ENCODE measurements around the gene OXSR1. TPM values are rescaled to one million over a fixed set of nuclear protein-coding genes. Genes with fewer than 3 reads are reported as not detected.

OXSR1 gene
- total and polyA plus RNA-seq, 2 of the 13 experiments (the other 11 are each of a cell fraction or from before 2014, with no cell fraction given) = 27.4 to 32.6 TPM

DNA sequence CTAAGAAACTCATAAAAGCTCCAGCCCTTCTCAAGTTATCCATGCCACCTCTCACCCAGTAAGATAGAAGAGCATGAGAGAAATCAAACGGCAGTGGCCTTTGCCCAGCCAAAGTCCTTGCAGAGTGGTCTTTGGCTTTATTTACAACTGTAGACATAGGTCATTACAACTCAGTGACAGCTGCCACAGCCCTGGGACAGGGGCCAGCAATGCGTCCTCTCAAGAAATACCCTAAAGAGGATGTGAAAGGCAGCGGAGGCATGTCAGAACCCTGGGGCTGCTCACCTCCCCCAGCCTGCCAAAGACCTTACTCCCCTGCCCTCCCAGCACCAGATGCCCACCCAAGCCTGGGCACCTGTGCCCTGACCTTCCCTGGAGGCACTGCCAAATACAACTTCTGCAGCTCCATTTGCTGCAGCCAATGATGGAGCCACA is 34.7 kb upstream of the OXSR1 start (continued):
- TF ChIP-seq MAX (IDR thresholded peaks at IDR 0.05) (no peak), MLXIP (CRISPR knock-in tag; IDR thresholded peaks at IDR 0.05; ENCODE audit: borderline replicate concordance) (no peak), SALL1 (CRISPR knock-in tag; IDR thresholded peaks at IDR 0.05) (peak; percentile 89), CHD4 (IDR thresholded peaks at IDR 0.05; ENCODE audit: borderline replicate concordance, low read length) (no peak), ELF1 (CRISPR knock-in tag; IDR thresholded peaks at IDR 0.05) (no peak), ZNF513 (CRISPR knock-in tag; conservative IDR thresholded peaks at IDR 0.05) (no peak), ZBTB34 (CRISPR knock-in tag; IDR thresholded peaks at IDR 0.05) (no peak), GTF2F1 (IDR thresholded peaks at IDR 0.05; ENCODE audit: low read length) (no peak), SOX5 (CRISPR knock-in tag; IDR thresholded peaks at IDR 0.05; ENCODE audit: borderline replicate concordance) (peak; percentile 35; the same call in 1 of the 2 replicates), NFRKB (IDR thresholded peaks at IDR 0.05) (no peak), RXRB (CRISPR knock-in tag; IDR thresholded peaks at IDR 0.05; ENCODE audit: borderline replicate concordance) (peak; percentile 98), THAP8 (CRISPR knock-in tag; IDR thresholded peaks at IDR 0.05; ENCODE audit: borderline replicate concordance) (no peak), ZFP36 (IDR thresholded peaks at IDR 0.05; ENCODE audit: borderline replicate concordance, low read depth, low read length, partially characterized antibody) (no peak), POLR2AphosphoS5 (IDR thresholded peaks at IDR 0.05; ENCODE audit: low read depth, low read length) (peak; percentile 17; the same call in 1 of the 2 replicates), SMAD9 (CRISPR knock-in tag; IDR thresholded peaks at IDR 0.05) (no peak), NR2F1 (CRISPR knock-in tag; IDR thresholded peaks at IDR 0.05) (peak in 1 of 2 experiments; percentile 35; a peak in 1 of 4 replicates)
- TF ChIP-seq, protein P1, sequence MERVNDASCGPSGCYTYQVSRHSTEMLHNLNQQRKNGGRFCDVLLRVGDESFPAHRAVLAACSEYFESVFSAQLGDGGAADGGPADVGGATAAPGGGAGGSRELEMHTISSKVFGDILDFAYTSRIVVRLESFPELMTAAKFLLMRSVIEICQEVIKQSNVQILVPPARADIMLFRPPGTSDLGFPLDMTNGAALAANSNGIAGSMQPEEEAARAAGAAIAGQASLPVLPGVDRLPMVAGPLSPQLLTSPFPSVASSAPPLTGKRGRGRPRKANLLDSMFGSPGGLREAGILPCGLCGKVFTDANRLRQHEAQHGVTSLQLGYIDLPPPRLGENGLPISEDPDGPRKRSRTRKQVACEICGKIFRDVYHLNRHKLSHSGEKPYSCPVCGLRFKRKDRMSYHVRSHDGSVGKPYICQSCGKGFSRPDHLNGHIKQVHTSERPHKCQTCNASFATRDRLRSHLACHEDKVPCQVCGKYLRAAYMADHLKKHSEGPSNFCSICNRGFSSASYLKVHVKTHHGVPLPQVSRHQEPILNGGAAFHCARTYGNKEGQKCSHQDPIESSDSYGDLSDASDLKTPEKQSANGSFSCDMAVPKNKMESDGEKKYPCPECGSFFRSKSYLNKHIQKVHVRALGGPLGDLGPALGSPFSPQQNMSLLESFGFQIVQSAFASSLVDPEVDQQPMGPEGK (CRISPR knock-in tag; IDR thresholded peaks at IDR 0.05) = no peak
- TF ChIP-seq, protein P2, sequence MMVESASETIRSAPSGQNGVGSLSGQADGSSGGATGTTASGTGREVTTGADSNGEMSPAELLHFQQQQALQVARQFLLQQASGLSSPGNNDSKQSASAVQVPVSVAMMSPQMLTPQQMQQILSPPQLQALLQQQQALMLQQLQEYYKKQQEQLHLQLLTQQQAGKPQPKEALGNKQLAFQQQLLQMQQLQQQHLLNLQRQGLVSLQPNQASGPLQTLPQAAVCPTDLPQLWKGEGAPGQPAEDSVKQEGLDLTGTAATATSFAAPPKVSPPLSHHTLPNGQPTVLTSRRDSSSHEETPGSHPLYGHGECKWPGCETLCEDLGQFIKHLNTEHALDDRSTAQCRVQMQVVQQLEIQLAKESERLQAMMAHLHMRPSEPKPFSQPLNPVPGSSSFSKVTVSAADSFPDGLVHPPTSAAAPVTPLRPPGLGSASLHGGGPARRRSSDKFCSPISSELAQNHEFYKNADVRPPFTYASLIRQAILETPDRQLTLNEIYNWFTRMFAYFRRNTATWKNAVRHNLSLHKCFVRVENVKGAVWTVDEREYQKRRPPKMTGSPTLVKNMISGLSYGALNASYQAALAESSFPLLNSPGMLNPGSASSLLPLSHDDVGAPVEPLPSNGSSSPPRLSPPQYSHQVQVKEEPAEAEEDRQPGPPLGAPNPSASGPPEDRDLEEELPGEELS (CRISPR knock-in tag; IDR thresholded peaks at IDR 0.05) = peak; percentile 30; the same call in 1 of the 2 replicates
